Measurements from ENCODE around the gene RNF217. TPM values are rescaled to one million over a fixed set of nuclear protein-coding genes. Genes with fewer than 3 reads are reported as not detected.
"Not testable (repeated sequence)": the region's sequence is repeated elsewhere in the genome, so short reads cannot be mapped to it uniquely, and the experiment has no call there.

Gene RNF217
- total and polyA plus RNA-seq, 2 of the 13 experiments (the other 11 are each of a cell fraction or from before 2014, with no cell fraction given), result 2.2 to 2.4 TPM

DNA sequence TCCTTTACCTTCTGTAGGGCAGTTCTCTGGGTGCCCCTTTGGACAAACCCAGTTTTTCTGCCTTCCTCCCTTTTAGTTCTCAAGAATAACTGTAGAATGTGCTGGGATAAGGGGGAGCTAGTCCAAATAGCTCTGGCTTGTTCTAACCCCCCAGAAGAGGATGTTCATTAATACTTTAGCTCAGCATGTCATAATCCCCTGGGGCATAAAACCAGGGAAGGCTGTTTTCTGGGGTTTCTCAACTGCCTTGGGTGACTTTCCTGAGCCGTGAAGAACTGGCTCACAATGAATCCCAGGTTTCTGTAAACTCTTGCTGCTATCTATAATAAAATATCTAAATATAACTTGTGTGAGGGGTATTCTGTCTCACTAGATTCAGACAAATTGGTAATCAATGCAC is 44.5 kb upstream of the RNF217 start (continued):
- TF ChIP-seq EZH2 (conservative IDR thresholded peaks at IDR 0.05; ENCODE audit: low read depth, low read length), result no peak
- TF ChIP-seq ZNF207 (IDR thresholded peaks at IDR 0.05; ENCODE audit: borderline replicate concordance), result no peak
- no peak for TF ChIP-seq SOX5 (CRISPR knock-in tag; IDR thresholded peaks at IDR 0.05; ENCODE audit: borderline replicate concordance)

- H3K27ac ChIP-seq (ENCODE audit: extremely low read length, insufficient read depth, low read length); H3K27me3 ChIP-seq (ENCODE audit: control insufficient read depth in 1 of 2, insufficient read depth in 2 of 2, low read length in 2 of 2); ATAC-seq; DNase-seq (ENCODE audit: low spot score); CTCF ChIA-PET (ENCODE audit: low intra/inter-chr PET ratio, low total read pairs); H3K4me3 ChIP-seq (replicated peaks in 1 of 3; ENCODE audit: insufficient read depth in 1 of 3, low read depth in 2 of 3, low read length in 3 of 3); intact Hi-C loops (cut with micrococcal nuclease; ENCODE audit: unreplicated experiment); in situ Hi-C loops (cut with HindIII; ENCODE audit: extremely low pct_ligation_motif_present, low pct_unique_long_range_greater_than_20kb); H3K36me3 ChIP-seq (replicated peaks in 1 of 2; ENCODE audit: control insufficient read depth in 1 of 2, insufficient read depth in 2 of 2, low read length in 2 of 2); H3K4me2 ChIP-seq (ENCODE audit: low read depth, low read length); H3K4me1 ChIP-seq (ENCODE audit: insufficient read depth, low read length); BruUV-seq (replicated peaks); H3K9ac ChIP-seq (ENCODE audit: insufficient read depth, low read depth, low read length); POLR2A ChIA-PET; FAIRE-seq; H3K79me2 ChIP-seq (ENCODE audit: insufficient read depth, low read length); H2AFZ ChIP-seq (ENCODE audit: low read length); H4K20me1 ChIP-seq (ENCODE audit: insufficient read depth, low read length): not testable (repeated sequence)
- peaks cover 21% of the 10 kb centered on the region for H3K9me3 ChIP-seq (ENCODE audit: low read length)
- 20% methylated on average over 2 of the region's 2 CpGs for WGBS (ENCODE audit: low lambda C conversion rate)
These were observed 42.5 kb upstream of the RNF217 start for GRCh38 chr6:124919703-124920102.

- Histone ChIP-seq H3K79me2 (ENCODE audit: insufficient read depth, low read length) (no peaks in the 10 kb centered on the region), H3K4me3 (replicated peaks in 1 of 3; ENCODE audit: insufficient read depth in 1 of 3, low read depth in 2 of 3, low read length in 3 of 3) (no peak overlapping the region), H3K4me2 (ENCODE audit: low read depth, low read length) (no peak overlapping the region), H3K36me3 (replicated peaks in 1 of 2; ENCODE audit: control insufficient read depth in 1 of 2, insufficient read depth in 2 of 2, low read length in 2 of 2) (no peaks in the 10 kb centered on the region), H3K9me3 (ENCODE audit: low read length) (peaks cover 16% of the 10 kb centered on the region), H3K4me1 (ENCODE audit: insufficient read depth, low read length) (no peaks in the 10 kb centered on the region), H3K9ac (ENCODE audit: insufficient read depth, low read depth, low read length) (no peak overlapping the region), H3K27me3 (ENCODE audit: control insufficient read depth in 1 of 2, insufficient read depth in 2 of 2, low read length in 2 of 2) (no peaks in the 10 kb centered on the region), H2AFZ (ENCODE audit: low read length) (no peak overlapping the region), H4K20me1 (ENCODE audit: insufficient read depth, low read length) (no peaks in the 10 kb centered on the region), H3K27ac (ENCODE audit: extremely low read length, insufficient read depth, low read length) (no peak overlapping the region)
- DNase-seq (ENCODE audit: low spot score), result no peak
- POLR2A ChIA-PET, result no interaction called here
- WGBS (ENCODE audit: low lambda C conversion rate), result 3% methylated on average over 3 of the region's 3 CpGs
- CTCF ChIA-PET (ENCODE audit: low intra/inter-chr PET ratio, low total read pairs), result no interaction called here
- TF ChIP-seq E2F2 (CRISPR knock-in tag; IDR thresholded peaks at IDR 0.05; ENCODE audit: borderline replicate concordance), result no peak
- TF ChIP-seq ZNF773 (CRISPR knock-in tag; IDR thresholded peaks at IDR 0.05; ENCODE audit: borderline replicate concordance), result no peak
- TF ChIP-seq RORA (CRISPR knock-in tag; IDR thresholded peaks at IDR 0.05), result no peak
- TF ChIP-seq, protein P1, sequence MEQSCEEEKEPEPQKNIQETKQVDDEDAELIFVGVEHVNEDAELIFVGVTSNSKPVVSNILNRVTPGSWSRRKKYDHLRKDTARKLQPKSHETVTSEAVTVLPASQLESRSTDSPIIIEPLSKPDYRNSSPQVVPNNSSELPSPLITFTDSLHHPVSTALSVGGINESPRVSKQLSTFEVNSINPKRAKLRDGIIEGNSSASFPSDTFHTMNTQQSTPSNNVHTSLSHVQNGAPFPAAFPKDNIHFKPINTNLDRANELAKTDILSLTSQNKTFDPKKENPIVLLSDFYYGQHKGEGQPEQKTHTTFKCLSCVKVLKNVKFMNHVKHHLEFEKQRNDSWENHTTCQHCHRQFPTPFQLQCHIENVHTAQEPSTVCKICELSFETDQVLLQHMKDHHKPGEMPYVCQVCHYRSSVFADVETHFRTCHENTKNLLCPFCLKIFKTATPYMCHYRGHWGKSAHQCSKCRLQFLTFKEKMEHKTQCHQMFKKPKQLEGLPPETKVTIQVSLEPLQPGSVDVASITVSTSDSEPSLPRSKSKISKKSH (CRISPR knock-in tag; IDR thresholded peaks at IDR 0.05; ENCODE audit: borderline replicate concordance), result no peak
- TF ChIP-seq HOXD1 (CRISPR knock-in tag; IDR thresholded peaks at IDR 0.05), result no peak
- TF ChIP-seq DR1 (CRISPR knock-in tag; IDR thresholded peaks at IDR 0.05), result no peak
- TF ChIP-seq BORCS8-MEF2B (CRISPR knock-in tag; IDR thresholded peaks at IDR 0.05), result no peak
- TF ChIP-seq ATF7-NPFF (CRISPR knock-in tag; IDR thresholded peaks at IDR 0.05; ENCODE audit: low read depth), result no peak
- no peak for TF ChIP-seq ZNF709 (CRISPR knock-in tag; IDR thresholded peaks at IDR 0.05)
- TF ChIP-seq NFE2 (CRISPR knock-in tag; IDR thresholded peaks at IDR 0.05), result no peak
- no peak for TF ChIP-seq ZNF234 (CRISPR knock-in tag; conservative IDR thresholded peaks at IDR 0.05)
- TF ChIP-seq, protein P2, sequence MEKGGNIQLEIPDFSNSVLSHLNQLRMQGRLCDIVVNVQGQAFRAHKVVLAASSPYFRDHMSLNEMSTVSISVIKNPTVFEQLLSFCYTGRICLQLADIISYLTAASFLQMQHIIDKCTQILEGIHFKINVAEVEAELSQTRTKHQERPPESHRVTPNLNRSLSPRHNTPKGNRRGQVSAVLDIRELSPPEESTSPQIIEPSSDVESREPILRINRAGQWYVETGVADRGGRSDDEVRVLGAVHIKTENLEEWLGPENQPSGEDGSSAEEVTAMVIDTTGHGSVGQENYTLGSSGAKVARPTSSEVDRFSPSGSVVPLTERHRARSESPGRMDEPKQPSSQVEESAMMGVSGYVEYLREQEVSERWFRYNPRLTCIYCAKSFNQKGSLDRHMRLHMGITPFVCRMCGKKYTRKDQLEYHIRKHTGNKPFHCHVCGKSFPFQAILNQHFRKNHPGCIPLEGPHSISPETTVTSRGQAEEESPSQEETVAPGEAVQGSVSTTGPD (CRISPR knock-in tag; IDR thresholded peaks at IDR 0.05), result no peak
- intact Hi-C loops (cut with micrococcal nuclease; ENCODE audit: unreplicated experiment), result no loop called here
- no peak for FAIRE-seq
- no peak for ATAC-seq
- in situ Hi-C loops (cut with HindIII; ENCODE audit: extremely low pct_ligation_motif_present, low pct_unique_long_range_greater_than_20kb), result no loop called here
- no TSS peak for BruUV-seq (replicated peaks)
These were observed 37.9 kb upstream of the RNF217 start for GRCh38 chr6:124924333-124924759.

Data from HepG2 (cell line).